GM21381 (cell line): ENCODE data around the gene TSPAN16.
"Not testable (repeated sequence)": the region's sequence is repeated elsewhere in the genome, so short reads cannot be mapped to it uniquely, and the experiment has no call there.

Experiments
- ATAC-seq: cut with Tn5 transposase; IDR thresholded peaks from one replicate; pipeline ENCODE4 v1.9.1; 2021; ENCODE audit warnings: mild to moderate bottlenecking, moderate library complexity; ENCODE audit not compliant: unreplicated experiment

TSPAN16 gene

DNA sequence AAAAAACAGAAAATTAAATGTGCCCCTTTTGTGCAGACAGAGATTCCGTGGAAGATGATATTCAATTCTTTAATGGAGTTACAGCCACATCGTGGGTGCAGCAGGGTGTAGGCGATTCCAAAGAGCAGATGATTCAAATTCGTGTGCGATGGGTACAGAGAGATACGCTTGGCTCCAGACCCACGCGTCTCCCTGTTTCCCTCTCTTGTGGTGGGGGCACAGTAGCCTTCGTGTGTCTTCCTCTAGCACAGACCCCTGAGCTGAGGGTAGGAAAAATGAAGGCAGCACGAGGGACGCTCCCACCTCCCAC, 4.8 kb downstream of the TSPAN16 start:
- ATAC-seq, result no peak

DNA sequence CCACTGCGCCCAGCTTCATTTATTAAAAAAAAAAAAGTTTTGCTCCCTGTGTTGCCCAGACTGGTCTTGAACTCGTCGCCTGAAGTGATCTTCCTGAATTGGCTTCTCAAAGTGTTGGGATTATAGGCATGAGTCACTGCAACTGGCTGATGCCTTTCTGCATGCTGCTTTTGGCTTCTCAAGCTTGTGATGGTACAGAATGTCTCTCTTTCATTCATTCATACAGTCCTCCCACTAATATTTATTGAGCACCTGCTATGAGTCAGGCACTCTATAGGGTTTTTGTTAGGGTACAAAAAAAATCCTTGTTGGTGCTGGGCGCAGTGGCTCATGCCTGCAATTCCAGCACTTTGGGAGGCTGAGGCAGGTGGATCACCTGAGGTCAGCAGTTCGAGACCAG, 9.0 kb downstream of the TSPAN16 start:
- ATAC-seq, result no peak

DNA sequence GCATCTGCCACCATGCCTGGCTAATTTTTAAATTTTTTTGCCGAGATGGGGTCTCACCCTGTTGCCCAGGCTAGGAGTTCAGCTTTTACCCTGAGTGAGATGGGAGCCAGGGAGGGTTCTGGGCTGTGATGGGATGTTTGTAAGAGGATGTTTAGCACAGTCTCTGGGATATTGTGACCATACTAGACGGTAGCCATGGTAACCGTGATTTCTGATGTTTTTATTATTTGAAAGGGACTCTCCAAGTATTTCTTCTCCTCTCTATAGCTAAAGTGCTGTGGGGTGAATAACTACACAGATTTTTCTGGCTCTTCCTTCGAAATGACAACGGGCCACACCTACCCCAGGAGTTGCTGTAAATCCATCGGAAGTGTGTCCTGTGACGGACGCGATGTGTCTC, 10.4 kb downstream of the TSPAN16 start:
- no peak for ATAC-seq

DNA sequence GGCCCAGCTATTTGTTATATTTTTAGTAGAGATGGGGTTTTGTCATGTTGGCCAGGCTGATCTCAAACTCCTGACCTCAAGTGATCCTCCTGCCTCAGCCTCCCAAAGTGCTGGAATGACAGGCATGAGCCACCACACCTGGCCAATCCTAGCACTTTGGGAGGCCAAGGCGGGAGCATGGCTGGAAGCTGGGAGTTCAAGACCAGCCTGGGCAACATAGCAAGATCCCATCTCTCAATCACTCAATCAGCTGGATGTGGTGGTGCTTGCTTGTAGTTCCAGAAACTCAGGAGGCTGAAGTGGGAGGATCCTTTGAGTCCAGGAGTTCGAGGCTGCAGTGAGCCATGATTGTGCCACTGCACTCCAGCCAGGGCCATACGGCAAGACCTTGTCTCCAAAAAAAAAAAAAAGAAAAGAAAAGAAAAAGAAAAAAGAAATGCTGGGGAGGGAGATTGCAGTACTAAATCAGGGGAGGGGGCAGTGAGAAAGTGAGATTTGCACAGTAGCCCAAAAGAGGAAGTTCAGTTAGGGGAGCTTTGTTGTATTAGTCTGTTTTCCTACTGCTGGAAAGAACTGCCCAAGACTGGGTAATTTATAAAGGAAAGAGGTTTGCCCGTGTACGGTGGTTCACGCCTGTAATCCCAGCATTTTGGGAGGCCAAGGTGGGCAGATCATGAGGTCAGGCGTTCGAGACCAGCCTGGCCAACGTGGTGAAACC, 24.5 kb downstream of the TSPAN16 start:
- not testable (repeated sequence) for ATAC-seq

DNA sequence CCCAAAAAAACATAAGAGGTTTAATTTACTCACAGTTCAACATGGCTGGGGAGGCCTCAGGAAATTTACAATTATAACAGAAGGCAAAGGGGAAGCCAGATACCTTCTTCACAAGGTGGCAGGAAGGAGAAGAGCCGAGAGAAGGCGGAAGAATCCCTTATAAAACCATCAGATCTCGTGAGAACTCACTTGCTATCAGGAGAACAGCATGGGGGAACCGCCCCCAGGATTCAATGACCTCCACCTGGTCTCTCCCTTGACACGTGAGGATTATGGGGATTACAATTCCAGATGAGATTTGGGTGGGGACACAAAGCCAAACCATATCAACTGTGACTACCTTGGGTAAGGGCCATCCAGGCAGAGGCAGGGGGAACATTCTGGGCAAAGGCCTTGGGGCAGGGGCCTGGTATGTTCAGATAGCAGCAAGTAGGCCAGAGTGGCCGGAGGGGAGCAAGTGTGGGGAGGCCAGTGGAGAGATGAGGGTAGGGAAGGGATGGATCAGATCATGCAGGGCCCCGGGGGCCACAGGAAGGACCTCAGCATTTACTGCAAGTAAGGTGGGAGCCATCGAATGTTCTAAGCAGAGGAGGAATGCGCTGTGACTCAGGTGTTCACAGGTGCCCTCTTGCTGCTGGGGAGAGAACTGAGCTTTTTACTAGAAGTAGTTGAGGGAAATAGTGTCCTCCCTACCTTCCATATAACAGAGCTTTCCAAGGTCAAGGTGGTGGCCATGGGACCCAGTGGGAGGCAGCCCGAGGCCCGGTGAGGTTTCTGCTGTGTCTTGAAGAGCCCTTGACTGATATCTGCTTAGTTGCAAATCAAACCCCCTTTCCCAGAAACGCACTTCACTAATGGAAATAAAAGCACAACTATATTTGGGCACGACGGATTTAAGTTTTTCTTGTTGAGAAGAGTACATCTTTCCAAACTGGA, 25.5 kb downstream of the TSPAN16 start:
- no peak for ATAC-seq

DNA sequence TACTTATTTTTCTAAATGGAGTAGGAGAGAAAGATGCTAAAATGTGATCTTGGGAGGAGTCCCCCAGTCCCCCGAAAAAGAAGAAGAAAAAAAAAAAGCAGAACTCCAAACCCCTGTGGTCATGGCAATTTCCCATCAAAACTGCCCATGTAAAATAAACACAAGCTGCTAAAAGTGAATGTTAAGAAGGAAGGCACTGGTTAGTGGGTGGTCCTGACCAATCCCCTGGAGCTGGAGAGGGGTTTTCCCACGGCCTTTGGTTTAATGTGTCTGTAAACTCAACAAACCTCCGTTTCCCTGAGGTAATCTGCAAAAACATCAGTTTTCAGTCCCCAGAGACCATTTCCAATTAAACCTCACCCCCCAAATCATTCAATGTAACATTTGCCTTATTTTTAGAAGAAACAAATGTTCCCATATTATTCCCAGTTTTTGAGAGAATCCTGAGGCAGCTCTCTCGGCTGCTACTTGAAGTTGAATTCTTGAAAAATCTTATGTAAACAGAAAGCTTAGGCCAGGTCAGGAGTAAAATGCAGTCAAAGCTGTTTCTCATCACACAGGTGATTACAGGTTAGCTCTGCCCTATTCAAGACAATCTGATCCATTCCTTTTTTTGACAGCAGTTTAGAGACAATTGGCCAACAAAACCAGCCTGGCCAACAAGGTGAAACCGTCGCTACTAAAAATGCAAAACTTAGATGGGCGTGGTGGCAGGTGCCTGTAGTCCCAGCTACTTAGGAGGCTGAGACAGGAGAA, 26.5 kb downstream of the TSPAN16 start:
- no peak for ATAC-seq

DNA sequence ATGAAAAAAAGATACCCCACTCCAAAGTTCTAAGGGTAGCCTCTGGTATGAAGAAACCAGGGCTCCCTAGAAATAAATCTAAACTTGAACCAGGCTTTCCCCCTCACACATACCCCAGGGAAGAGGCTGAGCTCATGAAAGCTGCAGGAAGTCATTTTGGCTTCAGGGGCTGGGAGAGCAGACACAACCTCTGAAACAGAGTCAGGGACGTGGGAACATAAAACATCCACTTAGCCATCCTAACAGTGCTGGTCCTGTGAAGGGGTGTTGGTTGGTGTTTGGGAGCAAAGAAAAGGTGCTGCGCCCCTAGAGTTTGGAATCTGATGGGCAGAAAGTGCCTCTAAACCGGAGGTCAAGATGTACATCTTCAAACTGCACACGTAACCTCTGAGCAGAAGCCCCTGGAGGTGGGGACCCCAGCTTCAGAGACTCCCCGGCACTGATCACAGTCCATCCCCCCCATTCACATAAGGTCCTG, 27.7 kb downstream of the TSPAN16 start:
- no peak for ATAC-seq

DNA sequence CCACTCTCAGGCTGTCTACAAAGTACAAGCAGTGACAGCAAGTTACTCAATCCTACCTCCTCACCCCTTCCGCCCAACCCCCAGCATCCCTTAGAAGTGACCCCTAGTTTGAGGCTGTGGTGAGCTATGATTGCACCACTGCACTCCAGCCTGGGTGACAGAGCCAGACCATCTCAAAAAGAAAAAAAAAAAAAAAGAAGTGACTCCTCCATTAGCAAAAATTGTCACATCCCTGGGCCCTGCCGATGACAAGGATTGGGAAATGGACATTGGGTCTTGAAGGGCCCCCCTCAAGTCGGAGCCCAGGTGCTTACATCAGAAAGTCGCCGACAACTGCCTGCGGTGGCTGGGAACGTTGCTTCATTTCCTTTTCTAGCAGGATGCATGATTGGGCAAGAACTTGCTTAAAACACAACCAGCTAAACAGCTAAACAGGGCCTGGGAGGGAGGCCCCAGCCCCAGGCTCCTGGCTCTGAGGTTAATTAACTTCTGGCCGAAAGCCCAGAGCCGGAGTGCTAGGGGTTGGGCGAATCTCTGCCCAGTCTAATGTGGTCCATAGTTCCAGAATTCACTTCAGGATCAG, 28.2 kb downstream of the TSPAN16 start:
- ATAC-seq, result no peak

DNA sequence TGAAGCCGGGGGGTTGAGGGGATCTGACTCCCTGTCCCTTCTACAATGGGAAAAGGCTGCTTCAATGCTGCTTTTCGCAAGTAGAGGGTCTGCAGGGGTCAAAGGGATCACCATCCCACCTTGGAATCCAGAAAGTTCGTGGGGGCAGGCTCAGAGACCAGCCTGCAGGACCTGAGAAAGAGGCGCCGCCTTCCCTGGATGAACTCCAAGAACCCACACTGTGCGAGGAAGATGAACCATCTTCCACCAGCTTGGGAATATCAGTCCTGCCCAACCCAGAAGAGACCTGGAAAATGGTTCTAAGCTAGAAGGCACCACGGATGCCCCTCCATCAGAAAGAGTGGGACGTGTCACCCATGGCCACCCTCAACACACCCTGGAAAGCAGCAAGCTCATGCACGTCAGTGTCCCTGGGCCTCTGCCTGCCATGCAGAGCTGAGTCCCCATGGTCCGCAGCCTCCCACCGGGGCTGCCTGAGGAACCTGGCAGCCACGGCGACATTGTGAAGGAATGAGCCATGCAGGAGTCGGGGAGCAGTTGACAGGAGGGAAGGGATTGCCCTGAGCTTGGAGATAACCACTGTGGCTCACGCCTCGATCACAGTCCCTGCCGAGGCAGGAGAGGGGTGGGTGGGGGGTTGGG, 28.9 kb downstream of the TSPAN16 start:
- no peak for ATAC-seq

DNA sequence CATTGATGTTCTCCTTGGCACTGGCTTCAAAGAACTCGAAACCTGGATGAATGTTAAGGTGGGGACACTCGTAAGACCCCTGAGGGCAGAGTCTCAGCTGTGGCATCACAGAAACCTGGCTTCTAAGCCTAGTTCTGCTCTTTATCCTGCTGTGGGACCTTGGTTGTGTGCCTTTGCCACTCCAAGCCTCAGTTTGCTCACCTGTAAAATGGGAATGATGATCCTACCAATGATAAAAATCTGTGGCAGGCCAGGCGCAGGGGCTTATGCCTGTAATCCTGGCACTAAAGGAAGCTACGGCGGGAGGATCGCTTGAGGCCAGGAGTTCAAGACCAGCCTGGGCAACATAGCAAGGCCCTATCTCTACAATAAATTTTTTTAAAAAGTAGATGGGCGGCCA, 29.6 kb downstream of the TSPAN16 start:
- ATAC-seq, result no peak

DNA sequence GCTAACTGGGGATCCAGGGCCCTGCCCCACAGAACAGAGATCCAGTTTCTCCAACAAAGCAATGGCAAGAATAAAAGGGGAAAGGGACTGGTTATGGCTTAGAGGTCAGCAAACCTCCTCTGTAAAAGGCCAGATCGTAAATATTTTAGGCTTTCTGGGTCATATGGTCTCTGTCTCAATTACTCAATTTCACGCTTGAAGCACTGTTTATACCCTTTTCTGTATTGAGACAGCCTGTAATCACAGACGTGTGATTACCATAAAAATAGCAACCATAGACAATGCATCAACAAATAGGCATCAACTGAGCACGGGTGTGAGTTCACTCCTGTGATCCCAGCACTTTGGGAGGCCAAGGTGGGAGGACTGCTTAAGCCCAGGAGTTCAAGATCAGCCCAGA, 34.2 kb downstream of the TSPAN16 start:
- ATAC-seq, result no peak

DNA sequence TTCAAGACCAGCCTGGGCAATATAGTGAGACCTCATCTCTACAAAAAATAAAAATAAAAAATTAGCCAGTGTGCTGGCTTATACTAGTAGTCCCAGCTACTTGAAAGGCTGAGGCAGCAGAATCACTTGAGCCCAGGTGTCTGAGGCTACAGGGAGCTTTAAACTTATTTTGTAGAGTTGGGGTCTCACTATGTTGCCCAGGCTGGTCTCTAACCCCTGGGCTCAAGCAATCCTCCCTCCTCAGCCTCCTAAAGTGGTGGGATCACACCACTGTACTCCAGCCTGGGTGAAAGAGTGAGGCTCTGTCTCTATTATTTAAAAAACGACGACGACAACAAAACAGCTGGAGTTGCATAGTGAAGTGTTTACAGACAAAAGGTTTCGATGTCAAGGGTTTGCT, 35.5 kb downstream of the TSPAN16 start:
- no peak for ATAC-seq

DNA sequence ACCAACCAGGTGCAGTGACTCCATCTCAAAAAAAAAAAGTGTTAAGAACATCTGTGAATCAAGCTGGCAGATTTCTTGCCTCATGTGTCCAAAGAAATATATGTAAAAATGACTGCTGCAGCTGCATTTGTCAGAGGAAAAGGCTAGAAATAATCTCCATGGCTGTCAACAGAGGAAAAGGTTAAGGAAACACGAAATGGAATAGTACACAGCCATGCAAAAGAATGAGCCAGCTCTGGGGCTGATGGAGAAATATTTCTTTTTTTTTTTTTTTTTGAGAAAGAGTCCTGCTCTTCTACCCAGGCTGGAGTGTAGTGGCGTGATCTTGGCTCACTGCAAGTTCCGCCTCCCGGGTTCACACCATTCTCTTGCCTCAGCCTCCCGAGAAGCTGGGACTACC, 36.9 kb downstream of the TSPAN16 start:
- no peak for ATAC-seq

DNA sequence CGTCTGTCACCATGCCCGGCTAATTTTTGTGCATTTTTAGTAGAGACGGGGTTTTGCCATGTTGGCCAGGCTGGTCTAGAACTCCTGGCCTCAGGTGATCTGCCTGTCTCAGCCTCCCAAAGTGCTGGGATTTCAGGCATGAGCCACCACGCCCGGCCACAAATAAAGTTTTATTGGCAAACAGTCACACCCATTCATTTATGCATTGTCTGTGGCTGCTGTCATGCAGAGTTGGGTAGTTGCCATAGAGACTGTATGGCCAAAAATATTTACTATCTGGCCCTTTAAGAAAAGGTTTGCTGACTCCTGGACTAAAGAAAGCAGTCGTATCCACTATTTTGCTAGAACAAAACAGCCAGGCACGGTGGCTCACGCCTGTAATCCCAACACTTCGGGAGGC, 37.9 kb downstream of the TSPAN16 start:
- not testable (repeated sequence) for ATAC-seq

DNA sequence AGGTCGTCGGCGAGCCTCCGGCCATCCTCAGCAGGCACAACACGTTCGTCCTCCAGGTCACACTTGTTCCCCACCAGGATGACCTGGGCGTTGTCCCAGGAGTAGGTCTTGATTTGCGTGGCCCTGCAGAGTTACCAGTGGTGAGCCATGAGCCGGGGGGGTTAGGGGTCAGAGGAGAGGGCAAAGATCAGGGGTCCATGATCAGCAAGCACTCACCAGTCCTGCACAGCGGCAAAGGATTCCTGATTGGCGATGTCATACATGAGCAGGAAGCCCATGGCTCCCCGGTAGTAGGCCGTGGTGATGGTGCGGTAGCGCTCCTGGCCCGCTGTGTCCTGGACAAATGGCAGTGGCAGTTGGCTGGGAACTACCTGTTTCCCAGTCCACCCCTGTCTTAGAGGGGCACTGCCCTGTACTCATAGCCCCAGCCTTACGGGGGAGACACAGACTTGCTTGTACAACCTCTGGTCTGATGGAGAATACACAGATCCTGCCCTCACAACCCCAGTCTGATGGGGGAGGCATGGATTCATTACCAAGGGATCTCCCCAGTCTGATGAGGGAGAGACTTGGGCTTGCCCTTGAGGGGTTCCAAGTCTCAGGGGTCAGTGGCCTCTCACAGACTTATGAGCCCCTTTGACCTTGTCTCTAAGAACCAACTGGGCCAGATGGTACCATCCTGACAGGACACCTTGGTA, 39.6 kb downstream of the TSPAN16 start:
- ATAC-seq, result no peak

DNA sequence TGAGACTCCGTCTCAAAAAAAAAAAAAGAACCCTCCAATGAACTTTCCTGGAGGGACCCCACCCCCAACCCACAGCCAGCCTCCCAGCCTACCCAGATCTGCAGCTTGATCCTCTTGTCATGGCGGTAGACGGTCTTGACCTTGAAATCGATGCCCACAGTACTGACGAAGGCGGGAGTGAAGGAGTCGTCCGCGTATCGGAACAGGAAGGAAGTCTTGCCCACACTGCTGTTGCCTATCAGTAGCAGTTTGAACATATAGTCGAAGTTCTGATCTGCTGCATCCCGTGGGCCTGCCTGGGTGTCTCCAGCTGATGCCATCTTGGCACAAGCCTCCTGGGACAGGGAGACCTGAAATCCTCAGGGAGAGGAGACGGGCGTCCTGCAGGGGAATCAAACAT, 41.1 kb downstream of the TSPAN16 start:
- no peak for ATAC-seq

DNA sequence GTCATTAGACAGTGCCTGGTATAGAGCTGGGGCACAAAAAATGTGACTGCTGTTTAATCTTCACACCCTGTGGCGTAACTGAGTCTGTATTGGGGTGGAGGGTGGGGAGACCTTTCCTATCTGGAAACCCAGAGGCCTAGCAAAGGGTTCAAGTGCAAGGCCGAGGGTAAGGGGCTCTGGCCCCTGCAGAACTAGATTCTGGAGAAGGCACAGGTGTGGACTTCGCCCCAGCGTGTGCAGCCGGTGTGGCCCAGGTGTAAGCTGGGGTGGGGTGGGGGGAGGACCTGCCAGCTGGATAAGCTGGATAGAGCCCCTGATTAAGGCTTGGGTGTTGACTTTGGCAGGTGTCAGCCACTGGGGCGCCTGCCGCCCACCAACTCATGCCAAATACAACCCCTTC, 42.2 kb downstream of the TSPAN16 start:
- ATAC-seq, result no peak

DNA sequence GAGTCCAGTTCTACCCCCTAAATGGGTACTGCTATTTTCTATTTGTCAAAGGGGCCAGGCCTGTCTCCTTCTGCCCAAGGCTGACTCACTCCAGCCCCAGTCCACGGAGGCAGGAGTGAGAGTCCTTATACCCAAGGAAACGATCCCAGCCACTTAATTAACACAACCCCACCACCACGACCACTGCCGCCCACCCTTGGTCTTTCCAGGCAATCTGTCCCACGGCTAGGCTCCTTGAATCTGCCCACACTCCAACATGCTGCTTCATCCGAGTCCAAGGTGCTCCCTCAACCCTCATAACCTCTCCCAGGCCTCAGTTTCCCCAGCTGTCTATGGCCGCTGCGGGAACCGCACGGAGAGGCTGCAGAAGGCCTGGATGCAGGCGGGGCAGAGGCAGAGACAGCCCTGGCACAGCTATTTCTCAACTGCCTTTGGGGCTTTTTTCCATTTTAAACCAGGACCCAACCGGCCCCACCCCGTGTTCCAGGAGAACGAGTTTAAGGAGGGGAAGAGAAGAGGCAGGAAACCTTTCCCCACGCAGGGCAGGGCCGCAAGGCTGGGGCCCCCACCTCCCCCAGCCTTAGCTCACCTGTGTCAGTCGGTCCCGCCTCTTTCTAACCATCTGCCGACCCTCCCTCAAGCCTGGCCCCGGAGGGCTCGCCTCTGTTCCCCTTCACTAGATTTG, 42.8 kb downstream of the TSPAN16 start:
- no peak for ATAC-seq

DNA sequence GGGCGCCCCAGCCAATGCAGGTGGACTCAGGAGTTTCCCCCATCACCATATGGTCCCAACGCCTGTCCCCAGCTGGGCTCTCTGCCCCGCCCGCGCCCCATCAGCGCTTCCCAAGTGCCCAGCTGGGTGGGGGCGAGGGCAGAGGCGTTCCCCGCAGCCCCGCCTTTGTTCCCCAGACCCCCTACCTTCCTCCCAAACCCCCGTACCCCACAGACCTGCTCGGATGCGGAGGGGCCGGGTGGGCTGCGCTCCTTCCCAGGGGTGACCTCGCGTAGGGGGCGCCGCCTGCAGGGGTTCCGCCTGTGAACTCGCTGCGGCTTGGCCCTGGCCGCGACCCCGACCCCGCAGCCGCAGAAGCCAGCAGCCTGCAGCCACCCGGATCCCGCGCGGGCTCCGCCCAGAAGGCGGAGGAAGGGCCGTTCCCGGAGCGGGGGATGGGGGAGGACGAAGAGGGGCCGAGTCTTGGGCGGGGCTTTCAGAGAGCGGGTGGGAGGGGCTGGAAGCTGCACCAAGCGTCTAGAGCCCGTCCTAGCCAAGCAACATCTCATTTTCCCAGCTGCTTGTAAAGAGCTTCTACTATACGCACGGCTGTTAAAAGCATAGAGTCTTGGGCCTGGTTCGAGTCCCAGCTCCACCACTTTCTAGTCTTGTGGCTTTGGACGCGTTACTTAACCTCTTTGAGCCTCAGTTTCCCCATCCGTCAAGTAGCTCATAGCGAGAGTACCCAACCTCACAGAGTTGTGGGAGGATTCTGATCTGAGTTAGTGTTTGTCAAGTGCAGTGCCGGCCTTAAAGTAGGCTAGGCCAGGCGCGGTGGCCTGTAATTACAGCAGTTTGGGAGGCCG, 43.5 kb downstream of the TSPAN16 start, which contains the start of gene RAB3D:
TSS of gene RAB3D (minus strand) at position 404 of the 845 bp plus-strand sequence. CDS start 2,258 bp downstream, outside the sequence.
- ATAC-seq, result peak; percentile 72
